A172 (cell line): ENCODE results near the gene MPPED1. TPM values are rescaled to one million over a fixed set of nuclear protein-coding genes. Genes with fewer than 3 reads are reported as not detected.

Experiments used
- DNase-seq: peaks from one replicate; pipeline ENCODE4 v3.0.0-alpha.2; 2015; ENCODE audit warnings: low spot score
- total RNA-seq: library from RNA; depleted of rRNA; stranded (reverse); fragments of >200 nt; shearing (Covaris generic); gene quantifications from 2 replicates; pipeline ENCODE4 v1.2.3, GENCODE V29; 2014

MPPED1 gene
- total RNA-seq, 1 experiment from 2014 or later: not detected

GRCh38 chr22:43498856-43499253, 87.0 kb downstream of the MPPED1 start:
- no peak for DNase-seq

GRCh38 chr22:43500792-43501785, 89.3 kb downstream of the MPPED1 start:
- DNase-seq: no peak

- no peak for DNase-seq
Measured at GRCh38 chr22:43501878-43502277, 90.1 kb downstream of the MPPED1 start.

DNA sequence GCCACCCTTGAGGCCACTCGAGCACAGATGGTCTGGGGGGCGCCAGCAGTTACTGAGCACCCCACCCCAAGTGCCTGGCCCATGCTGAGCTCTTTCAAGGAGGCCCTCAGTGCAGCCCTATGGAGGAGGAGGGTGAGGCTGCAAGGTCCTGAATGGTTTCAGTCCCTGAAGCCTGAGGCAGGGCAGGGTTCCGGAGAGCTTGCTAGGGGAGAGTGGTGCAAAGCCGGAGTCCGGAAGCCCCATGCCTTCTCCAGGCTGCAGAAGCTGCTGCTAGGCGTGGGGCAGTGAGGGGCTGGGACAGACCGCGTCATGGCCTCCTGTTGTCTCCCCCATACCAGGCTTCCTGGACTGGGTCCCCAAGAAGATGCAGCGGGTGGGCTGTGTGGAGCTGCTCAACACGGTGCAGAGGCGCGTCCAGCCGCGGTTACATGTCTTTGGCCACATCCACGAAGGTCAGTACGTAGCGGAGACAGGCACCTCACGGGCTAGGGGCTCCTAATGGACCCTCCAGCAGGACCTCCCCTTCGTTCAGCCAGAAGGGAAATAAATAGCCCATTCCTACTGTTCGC, 90.6 kb downstream of the MPPED1 start:
- no peak for DNase-seq

DNA sequence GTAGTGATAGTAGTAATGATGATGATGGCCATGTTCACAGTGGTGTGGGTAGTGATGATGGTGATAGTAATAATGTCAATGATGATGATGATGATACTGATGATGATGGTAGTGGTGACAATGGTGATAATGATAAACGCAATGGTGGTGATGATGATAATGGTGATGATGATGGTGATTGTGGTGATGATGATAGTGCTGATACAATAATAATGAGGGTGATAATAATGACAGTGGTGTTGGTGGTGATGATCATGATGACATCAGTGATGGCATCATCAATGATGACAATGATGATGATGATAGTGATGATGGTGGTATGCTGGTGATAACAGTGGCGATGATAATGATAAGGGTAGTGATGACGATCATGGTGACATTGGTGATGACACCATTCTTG, 92.3 kb downstream of the MPPED1 start:
- DNase-seq: no peak

GRCh38 chr22:43504666-43505261, 93.0 kb downstream of the MPPED1 start:
- DNase-seq: no peak

- DNase-seq: no peak
Measured at GRCh38 chr22:43505423-43505822, 93.6 kb downstream of the MPPED1 start.

DNA sequence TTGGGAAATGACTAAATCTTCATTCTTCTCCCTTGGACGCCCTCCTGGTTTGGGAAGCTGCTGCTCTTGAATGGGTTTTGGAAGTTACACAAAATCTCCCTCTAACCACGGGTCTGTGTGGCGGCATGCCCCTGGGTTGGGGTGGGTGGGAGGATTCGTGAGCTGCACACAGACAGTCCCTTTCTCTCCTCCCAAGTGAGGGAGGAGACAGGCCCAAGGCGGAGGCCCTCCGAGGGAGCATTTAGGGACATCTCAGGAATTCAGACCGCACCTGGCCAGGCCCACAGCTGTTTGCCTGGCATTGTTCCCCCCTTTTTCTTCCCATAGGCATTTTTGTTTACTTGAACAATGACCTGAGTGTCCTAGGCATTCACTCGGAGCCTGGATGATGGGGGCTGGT, 94.1 kb downstream of the MPPED1 start:
- DNase-seq: no peak

- DNase-seq: no peak
Measured at GRCh38 chr22:43506487-43506886, 94.7 kb downstream of the MPPED1 start.

DNA sequence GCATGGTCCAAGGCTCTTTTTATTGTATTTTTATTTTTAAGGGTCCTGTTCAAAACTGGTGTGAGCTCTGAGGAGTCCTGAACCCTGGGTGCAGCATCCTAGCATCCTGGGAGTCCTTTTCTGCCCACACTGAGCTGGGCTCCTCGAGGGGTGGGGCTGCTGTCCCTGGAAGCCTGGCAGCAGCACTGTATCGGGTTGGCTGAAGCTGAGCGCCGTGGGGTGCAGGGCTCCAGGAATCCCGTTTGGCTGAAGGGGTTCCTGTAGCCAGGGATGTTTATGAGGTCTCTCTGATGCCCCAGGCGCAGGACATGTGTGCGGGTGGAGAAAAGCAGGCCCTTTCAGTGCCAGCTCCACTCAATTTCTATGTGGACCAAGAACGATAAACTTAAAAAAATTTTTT, 95.4 kb downstream of the MPPED1 start:
- DNase-seq: no peak

- no peak for DNase-seq
Measured at GRCh38 chr22:43508489-43508888, 96.7 kb downstream of the MPPED1 start.

GRCh38 chr22:43509337-43509736, 97.5 kb downstream of the MPPED1 start:
- no peak for DNase-seq

GRCh38 chr22:43510281-43511070, 98.7 kb downstream of the MPPED1 start:
- DNase-seq: no peak

GRCh38 chr22:43511276-43511910, 99.6 kb downstream of the MPPED1 start:
- no peak for DNase-seq

- DNase-seq: no peak
Measured at GRCh38 chr22:43512279-43512678, 100.5 kb downstream of the MPPED1 start.

DNA sequence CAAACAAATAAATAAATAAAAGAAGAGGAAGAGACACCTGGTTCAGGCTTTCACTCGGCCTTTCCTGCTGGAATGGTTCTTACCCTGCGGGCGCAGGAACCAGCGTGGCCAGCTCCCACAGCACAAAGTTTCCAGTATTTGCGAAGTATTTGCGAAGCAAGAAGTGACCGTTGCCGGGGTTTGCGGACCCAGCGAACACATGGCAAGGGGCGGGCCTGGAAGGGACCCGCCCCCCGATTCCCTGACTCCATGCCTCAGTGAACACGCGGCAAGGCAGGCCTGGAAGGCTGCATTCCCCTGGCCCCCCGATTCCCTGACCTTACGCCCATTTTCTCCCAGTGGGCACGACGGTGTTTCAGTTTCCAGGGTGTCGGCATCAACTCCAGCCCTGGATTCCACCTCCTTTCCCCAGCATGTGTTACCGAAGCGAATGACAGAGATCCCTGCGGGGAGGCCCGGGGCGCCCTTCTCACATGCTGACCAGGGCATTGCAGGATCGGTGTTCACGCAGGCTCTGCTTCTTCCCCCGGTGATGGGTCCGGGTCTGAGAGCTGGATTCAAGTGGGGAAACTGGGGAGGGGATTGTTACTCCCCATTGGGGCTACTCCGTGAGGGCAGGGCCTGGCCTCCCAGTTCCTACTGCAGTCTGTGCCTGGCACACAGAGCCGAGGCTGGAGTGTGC, 102.8 kb downstream of the MPPED1 start:
- no peak for DNase-seq

- DNase-seq: no peak
Measured at GRCh38 chr22:43515411-43515810, 103.6 kb downstream of the MPPED1 start.

DNA sequence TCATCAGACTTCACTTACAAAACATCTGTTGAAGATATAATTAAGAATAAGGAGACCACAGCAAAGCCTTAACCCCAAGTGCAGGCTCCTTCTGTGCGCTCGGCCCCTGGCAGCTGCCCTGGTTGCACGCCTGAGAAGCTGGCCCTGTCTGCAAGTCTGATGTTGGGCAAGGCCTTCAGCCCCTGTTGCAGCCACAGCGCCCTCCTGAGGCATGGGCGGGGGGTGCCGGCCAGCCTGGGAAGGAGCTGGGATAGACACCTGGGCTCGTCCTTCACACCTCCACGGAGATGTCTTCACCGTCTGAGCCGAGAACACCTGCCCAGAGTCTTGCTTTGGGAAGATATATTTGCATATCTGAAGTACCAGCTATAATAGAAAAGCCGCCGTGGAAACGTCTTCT, 104.1 kb downstream of the MPPED1 start:
- DNase-seq: no peak

DNA sequence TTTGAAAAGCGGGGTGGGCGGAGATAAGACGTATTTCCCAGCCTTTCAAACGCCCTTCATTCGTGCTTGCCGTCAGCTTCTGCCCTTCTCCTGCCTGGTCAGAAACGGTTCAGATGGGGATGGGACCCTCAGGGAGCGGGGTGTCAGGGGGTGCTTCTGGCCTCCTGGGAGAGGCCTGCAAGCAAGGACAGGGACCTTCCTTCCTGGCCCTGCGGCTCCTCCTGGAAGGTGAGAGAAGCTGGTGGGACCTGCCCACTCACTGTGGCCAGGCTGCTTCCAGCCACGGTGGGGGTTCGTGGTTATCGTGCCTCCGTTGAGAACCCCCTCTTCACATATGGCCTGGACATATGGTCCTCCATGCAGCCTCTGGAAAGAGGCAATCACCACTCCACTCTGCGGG, 104.6 kb downstream of the MPPED1 start:
- no peak for DNase-seq

DNA sequence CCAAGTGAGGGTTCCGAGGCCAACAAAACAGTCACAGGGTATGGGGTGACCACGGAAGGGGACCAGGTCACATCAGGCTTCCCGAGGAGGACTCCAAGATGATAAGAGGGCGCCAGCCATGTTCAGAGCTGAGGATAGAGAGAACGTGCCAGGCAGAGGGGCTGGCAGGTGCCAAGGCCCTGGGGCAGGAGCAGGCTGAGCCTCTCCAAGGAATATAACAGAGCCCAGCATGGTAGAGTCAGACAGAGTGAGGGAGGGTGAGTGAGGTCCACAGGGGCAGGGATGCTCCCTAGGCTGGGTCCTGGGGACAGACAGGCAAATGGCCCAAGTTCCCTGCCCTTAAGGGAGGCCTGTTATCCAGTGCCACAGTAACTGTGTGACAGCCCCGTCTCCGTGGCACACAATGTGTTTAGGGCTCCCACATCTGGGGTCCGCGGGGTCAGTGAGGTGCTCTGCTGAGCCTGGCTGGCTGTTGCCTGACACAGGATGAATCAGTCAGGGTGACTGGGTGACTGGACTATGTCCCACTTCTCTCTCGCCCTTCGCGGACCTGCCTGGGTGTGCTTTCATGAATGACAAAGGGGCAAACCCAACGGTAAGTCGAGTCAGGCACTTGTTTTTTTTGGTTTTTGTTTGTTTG, 105.3 kb downstream of the MPPED1 start:
- DNase-seq: no peak
